ENCODE results near the gene EIF2D. TPM values are rescaled to one million over a fixed set of nuclear protein-coding genes. Genes with fewer than 3 reads are reported as not detected.

EIF2D gene
- total and polyA plus RNA-seq, 9 of the 15 experiments (the other 6 are each of a cell fraction or from before 2014, with no cell fraction given) = 81.1 to 138 (median 93.9) TPM

DNA sequence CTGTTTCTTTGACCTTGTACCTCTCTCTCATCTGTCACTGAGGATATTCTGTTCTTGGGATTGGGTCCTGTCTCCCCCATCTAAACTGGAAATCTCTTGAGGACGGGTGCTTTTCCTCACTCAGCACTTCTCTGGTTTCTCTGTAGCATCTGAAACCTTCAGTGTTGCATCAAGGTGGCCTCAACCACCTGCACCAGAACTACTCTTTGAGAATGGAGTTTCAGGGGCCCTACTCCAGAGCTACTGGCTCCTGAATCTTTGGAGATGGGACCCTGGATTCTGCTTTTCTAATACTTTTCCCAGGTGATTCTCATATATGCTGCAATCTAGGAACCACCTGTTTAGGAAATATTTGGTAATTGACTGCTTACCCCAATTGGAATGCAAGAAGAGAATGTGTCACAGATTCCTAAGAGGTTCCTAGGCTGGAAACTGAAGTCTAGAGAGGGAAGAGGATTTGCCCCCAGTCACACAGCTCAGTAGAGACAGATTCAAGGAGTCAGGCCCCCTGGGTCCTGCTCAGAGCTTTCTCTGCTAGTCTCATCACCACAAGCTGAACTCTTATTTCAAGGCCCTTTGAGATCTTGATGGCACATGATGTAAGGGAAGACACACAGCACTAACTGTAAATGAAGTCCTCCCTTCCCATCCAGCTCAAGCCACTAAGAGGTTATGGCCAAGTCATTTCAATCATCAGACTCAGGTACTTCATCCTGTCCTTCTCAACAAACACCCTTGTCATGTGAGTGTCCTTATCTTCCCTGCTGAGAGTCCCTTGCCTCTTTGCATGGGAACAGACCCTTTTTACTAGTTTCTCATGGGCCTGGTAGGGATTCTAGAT is 48.7 kb downstream of the EIF2D start:
- Histone ChIP-seq H3K9me3 (replicated peaks; ENCODE audit: control insufficient read depth, insufficient read depth, low read depth, low read length) (no peaks in the 10 kb centered on the region), H2AFZ (ENCODE audit: low read depth, low read length) (peak overlapping the region; percentile 66), H3K4me2 (ENCODE audit: insufficient read depth, low read length) (peak overlapping the region; percentile 73), H3K9me1 (ENCODE audit: control insufficient read depth, insufficient read depth, low read length) (peaks cover under 1% of the 10 kb centered on the region), H3K9ac (ENCODE audit: insufficient read depth in 1 of 2, low read depth in 2 of 2, low read length in 2 of 2) (0 out of 4 replicates have a peak overlapping the region, but pooled peaks of 1 of the 2 experiments have one; percentile 6), H3K79me2 (ENCODE audit: control insufficient read depth, insufficient read depth, low read length) (peaks cover 59% of the 10 kb centered on the region), H3K27me3 (ENCODE audit: control insufficient read depth in 2 of 2, insufficient read depth in 2 of 2, low read length in 2 of 2) (no peaks in the 10 kb centered on the region), H3K4me3 (no peak overlapping the region), H4K20me1 (replicated peaks; ENCODE audit: control insufficient read depth, insufficient read depth, low read length) (peaks cover 3% of the 10 kb centered on the region; the same call in 1 of the 2 replicates), H3K27ac (ENCODE audit: extremely low read depth, low read depth, low read length) (peak overlapping the region; percentile 44; the same call in 2 of the 3 replicates), H3K36me3 (ENCODE audit: control insufficient read depth, insufficient read depth, low read length) (peaks cover 62% of the 10 kb centered on the region), H3K4me1 (replicated peaks in 1 of 2; ENCODE audit: control insufficient read depth in 2 of 2, insufficient read depth in 2 of 2, low read length in 2 of 2) (peaks cover 16 to 47% of the 10 kb centered on the region in 2 experiments)
- ATAC-seq (no peak), FAIRE-seq (no peak), DNase-seq (ENCODE audit: extremely low read depth in 1 of 4, low spot score in 3 of 4) (peak in 1 of 4 experiments; percentile 27)
- 50% methylated on average over 1 of the region's 1 CpG for WGBS (ENCODE audit: insufficient coverage, low coverage, missing lambda C conversion rate)
- in situ Hi-C loops (cut with MboI) = no loop called here
- CTCF ChIA-PET (ENCODE audit: low intra/inter-chr PET ratio) = no interaction called here
- intact Hi-C loops (cut with micrococcal nuclease) = no loop called here
- POLR2A ChIA-PET = interaction anchor here (0.7 to 2.4 kb wide), 8 partner anchors 8 to 613 kb away, joined by 3 to 11 read pairs (median 4); no protein-coding TSS in a partner anchor
- BruUV-seq (replicated peaks) = no TSS peak
- no peak for TF ChIP-seq ZZZ3 (IDR thresholded peaks at IDR 0.05)
- no peak for TF ChIP-seq RBM22 (IDR thresholded peaks at IDR 0.05; ENCODE audit: low read depth, low read length, poor library complexity, severe bottlenecking)
- 0 out of 2 replicates have a peak, but pooled peaks have one; percentile 9 for TF ChIP-seq GABPB1 (CRISPR knock-in tag; IDR thresholded peaks at IDR 0.05)
- TF ChIP-seq ZNF316 (IDR thresholded peaks at IDR 0.05) = peak; percentile 71
- 0 out of 2 replicates have a peak, but pooled peaks have one; percentile 1 for TF ChIP-seq STAT5A (IDR thresholded peaks at IDR 0.05; ENCODE audit: borderline replicate concordance, low read length)
- TF ChIP-seq, protein P1, sequence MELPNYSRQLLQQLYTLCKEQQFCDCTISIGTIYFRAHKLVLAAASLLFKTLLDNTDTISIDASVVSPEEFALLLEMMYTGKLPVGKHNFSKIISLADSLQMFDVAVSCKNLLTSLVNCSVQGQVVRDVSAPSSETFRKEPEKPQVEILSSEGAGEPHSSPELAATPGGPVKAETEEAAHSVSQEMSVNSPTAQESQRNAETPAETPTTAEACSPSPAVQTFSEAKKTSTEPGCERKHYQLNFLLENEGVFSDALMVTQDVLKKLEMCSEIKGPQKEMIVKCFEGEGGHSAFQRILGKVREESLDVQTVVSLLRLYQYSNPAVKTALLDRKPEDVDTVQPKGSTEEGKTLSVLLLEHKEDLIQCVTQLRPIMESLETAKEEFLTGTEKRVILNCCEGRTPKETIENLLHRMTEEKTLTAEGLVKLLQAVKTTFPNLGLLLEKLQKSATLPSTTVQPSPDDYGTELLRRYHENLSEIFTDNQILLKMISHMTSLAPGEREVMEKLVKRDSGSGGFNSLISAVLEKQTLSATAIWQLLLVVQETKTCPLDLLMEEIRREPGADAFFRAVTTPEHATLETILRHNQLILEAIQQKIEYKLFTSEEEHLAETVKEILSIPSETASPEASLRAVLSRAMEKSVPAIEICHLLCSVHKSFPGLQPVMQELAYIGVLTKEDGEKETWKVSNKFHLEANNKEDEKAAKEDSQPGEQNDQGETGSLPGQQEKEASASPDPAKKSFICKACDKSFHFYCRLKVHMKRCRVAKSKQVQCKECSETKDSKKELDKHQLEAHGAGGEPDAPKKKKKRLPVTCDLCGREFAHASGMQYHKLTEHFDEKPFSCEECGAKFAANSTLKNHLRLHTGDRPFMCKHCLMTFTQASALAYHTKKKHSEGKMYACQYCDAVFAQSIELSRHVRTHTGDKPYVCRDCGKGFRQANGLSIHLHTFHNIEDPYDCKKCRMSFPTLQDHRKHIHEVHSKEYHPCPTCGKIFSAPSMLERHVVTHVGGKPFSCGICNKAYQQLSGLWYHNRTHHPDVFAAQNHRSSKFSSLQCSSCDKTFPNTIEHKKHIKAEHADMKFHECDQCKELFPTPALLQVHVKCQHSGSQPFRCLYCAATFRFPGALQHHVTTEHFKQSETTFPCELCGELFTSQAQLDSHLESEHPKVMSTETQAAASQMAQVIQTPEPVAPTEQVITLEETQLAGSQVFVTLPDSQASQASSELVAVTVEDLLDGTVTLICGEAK (IDR thresholded peaks at IDR 0.05) = peak; percentile 7; the same call in 1 of the 2 replicates
- TF ChIP-seq, protein P1 (CRISPR knock-in tag; IDR thresholded peaks at IDR 0.05) = no peak
- peak; percentile 32; the same call in 1 of the 2 replicates for TF ChIP-seq NR1H2 (CRISPR knock-in tag; IDR thresholded peaks at IDR 0.05)
